Choroid plexus epithelial cell (primary cell): ENCODE measurements around the gene NLN.
"Not testable (repeated sequence)": the region's sequence is repeated elsewhere in the genome, so short reads cannot be mapped to it uniquely, and the experiment has no call there.

Experiments
- DNase-seq: peaks from one replicate; pipeline ENCODE4 v3.0.0-alpha.2; 2010; ENCODE audit warnings: low read depth
- H3K4me3 ChIP-seq: 2 replicates; pipeline ENCODE4 v1.5.1; 2011; ENCODE audit warnings: low read depth, mild to moderate bottlenecking, control low read depth, low read length, moderate library complexity
- TF ChIP-seq, protein P1 (sequence below): conservative IDR thresholded peaks from 2 replicates; pipeline ENCODE4 v1.5.1; 2011; ENCODE audit warnings: low read depth, mild to moderate bottlenecking, control low read depth, inconsistent platforms, low read length, moderate library complexity

NLN gene

DNA sequence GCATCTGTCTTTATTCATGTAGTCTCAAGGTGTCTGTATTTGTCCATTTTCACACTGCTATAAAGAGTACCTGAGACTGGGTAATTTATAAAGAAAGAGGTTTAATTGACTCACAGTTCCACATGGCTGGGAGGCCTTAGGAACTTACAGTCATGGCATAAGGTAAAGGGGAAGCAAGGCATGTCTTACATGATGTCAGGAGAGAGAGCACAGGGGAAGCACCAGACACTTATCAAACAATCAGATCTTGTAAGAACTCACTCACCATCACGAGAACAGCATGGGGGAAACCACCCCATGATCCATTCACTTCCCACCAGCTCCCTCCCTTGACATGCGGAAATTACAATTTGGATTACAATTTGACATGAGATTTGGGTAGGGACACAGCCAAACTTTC is 44.2 kb downstream of the NLN start:
- H3K4me3 ChIP-seq, result no peak overlapping the region
- no peak for DNase-seq
- TF ChIP-seq, protein P1, sequence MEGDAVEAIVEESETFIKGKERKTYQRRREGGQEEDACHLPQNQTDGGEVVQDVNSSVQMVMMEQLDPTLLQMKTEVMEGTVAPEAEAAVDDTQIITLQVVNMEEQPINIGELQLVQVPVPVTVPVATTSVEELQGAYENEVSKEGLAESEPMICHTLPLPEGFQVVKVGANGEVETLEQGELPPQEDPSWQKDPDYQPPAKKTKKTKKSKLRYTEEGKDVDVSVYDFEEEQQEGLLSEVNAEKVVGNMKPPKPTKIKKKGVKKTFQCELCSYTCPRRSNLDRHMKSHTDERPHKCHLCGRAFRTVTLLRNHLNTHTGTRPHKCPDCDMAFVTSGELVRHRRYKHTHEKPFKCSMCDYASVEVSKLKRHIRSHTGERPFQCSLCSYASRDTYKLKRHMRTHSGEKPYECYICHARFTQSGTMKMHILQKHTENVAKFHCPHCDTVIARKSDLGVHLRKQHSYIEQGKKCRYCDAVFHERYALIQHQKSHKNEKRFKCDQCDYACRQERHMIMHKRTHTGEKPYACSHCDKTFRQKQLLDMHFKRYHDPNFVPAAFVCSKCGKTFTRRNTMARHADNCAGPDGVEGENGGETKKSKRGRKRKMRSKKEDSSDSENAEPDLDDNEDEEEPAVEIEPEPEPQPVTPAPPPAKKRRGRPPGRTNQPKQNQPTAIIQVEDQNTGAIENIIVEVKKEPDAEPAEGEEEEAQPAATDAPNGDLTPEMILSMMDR, result no peak

DNA sequence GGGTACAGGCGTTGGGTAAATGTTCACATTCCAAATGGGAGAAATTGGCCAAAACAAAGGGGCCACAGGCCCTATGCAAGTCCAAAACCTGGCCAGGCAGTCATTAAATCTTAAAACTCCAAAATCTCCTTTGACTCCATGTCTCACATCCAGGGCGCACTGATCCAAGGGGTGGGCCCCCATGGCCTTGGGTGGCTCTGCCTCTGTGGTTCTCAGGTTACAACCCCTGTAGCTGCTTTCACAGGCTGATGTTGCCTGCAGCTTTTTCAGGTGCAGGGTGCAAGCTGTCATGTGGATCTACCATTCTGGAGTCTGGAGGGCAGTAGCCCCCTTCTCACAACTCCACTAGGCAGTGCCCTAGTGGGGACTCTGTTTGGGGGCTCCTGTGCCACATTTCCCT is 44.8 kb downstream of the NLN start:
- no peak overlapping the region for H3K4me3 ChIP-seq
- DNase-seq, result no peak
- TF ChIP-seq, protein P1, result no peak

DNA sequence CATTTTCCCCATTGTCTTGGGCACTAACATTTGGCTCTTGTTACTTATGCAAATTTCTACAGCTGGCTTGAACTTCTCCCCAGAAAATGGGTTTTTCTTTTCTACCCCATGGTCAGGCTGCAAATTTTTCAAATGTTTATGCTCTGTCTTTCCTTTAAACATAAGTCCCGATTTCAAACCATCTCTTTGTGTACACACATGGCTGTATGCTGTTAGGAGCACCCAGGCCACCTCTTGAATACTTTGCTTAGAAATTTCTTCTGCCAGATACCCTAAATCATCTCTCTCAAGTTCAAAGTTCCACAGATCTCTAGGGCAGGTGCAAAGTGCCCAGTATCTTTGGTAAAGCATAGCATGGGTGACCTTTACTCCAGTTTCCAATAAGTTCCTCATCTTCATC is 45.6 kb downstream of the NLN start:
- TF ChIP-seq, protein P1, result no peak
- no peak overlapping the region for H3K4me3 ChIP-seq
- no peak for DNase-seq

DNA sequence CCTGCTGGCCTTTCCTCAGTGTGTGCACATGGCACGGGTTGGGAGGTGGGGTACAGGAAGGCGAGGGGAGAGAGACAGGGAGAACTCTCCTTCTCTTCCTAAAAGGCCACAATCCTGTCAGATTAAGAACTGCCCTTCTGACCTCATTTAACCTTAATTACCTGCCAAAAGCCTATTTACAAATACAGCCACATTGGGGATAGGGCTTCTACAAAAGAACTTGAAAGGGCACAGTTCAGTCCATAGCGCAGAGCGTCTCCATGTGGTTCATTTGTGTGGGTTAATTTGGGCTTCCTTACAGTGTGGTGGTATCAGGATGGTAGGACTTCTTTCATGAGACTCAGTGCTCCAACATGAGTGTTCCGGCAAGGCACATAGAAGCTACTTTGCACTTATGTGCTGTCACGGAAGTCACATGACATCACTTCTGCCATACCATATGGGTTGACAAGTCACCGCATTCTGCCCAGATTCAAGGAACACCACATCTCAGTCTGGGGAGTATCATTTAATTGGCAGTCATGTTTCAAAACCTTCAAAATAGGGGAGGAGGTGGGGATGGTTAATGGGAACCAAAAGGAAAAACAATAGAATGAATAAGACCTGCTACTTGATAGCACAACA is 46.8 kb downstream of the NLN start:
- H3K4me3 ChIP-seq, result no peak overlapping the region
- DNase-seq, result no peak
- TF ChIP-seq, protein P1, result no peak

DNA sequence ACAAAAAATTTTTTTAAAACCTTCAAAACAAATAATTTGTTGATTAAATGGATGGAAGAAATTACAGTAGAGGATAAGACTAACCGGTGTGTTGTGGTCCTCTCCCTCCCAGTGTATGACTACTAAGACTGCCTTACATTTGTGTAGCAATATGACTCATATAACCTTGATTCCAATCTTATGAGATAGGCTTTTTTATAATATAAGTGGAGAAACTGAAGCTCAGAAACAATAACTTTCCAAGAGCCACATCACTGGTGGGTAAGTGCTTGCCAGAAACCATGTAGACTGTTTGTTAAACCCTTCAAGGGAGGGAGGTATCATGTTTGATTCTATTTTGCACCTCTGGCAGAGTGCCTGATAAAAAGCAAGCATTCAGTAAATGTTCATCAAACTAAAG is 47.5 kb downstream of the NLN start:
- DNase-seq, result peak; percentile 94
- no peak overlapping the region for H3K4me3 ChIP-seq
- TF ChIP-seq, protein P1, result no peak

DNA sequence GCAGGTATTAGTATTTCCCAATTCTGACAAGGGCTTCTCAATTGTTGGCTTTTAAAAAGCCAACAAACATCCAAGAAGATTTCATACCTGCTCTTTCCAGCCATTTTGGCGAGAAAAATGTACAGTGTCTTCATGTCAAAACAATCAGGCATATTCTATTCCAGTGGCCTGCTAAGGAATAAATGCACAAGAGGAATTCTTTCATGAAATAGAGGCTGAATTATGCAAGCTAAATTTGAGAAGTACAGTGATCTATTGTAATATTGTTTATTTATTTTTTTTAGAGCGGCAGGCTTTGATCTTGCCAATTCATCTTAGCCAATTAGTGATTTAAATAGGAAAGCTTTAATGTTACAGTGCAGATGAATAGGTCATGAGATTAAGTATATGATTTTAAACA is 49.3 kb downstream of the NLN start:
- DNase-seq, result no peak
- TF ChIP-seq, protein P1, result no peak
- H3K4me3 ChIP-seq, result no peak overlapping the region

DNA sequence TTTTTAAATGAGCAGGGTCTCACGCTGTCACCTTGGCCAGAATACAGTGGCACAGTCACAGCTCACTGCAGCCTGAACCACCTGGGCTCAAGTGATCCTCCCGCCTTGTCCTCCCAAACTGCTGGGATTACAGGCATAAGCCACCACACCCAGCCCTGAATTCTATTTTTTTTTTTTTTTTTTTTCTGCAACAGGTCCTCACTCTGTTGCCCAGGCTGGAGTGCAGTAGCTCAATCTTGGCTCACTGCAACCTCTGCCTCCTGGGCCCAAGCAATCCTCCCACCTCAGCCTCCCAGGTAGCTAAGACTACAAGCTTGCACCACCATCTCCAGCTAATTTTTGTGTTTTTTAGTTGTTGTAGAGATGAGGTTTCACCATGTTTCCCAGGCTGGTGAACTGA is 51.0 kb downstream of the NLN start:
- not testable (repeated sequence) for DNase-seq, H3K4me3 ChIP-seq
